AG04449 (cell line): Measurements from ENCODE around the gene CADM4.

Source experiments
- CTCF ChIA-PET: fragments of 350-600 bp; formaldehyde crosslinking; extraction: SDS; loops from one replicate; lab custom pipeline; 2021; ENCODE audit warnings: antibody characterized with exemption; lab: Yijun Ruan, JAX
- POLR2A ChIA-PET: fragments of 400-600, 350-600 bp; formaldehyde crosslinking; extraction: SDS; loops from one replicate; lab custom pipeline; 2020; ENCODE audit warnings: antibody characterized with exemption, inconsistent platforms; lab: Yijun Ruan, JAX
- DNase-seq: peaks from one replicate; pipeline ENCODE4 v3.0.0-alpha.2; 2010; ENCODE audit warnings: low read depth, low spot score
- H3K4me3 ChIP-seq: 2 replicates; pipeline ENCODE4 v1.5.1; 2011; ENCODE audit warnings: low read depth, mild to moderate bottlenecking, control low read depth, low read length
- TF ChIP-seq, protein P1 (sequence below): IDR thresholded peaks from one replicate; pipeline ENCODE4 v1.5.1; 2011; ENCODE audit warnings: mild to moderate bottlenecking, moderate library complexity, low read length, control low read depth, inconsistent platforms; ENCODE audit not compliant: insufficient read depth; ENCODE audit errors: missing control alignments

CADM4 gene

DNA sequence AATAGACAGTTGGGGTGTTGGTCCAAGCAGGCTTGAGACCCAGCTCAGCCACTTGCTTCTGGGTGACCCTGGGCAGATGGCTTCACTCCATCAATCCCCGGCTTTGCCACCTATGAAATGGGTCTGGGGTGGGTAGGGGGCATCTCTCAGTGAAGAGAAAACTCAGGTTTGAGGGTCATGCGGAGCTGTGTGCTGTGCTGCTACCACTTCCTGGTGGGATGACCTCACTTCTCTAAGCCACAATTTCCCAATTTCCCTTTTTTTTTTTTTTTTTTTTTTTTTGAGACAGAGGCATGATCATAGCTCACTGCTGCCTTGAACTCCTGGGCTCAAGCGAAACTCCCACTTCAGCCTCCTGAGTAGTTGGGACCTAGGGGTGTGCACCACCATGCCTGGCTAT lies 34.9 kb upstream of the CADM4 start:
- CTCF ChIA-PET, result interaction anchor here (1.3 to 1.6 kb wide), 2 partner anchors 12 to 100 kb away, joined by 3 to 4 read pairs; no protein-coding TSS in a partner anchor
- POLR2A ChIA-PET, result no interaction called here

DNA sequence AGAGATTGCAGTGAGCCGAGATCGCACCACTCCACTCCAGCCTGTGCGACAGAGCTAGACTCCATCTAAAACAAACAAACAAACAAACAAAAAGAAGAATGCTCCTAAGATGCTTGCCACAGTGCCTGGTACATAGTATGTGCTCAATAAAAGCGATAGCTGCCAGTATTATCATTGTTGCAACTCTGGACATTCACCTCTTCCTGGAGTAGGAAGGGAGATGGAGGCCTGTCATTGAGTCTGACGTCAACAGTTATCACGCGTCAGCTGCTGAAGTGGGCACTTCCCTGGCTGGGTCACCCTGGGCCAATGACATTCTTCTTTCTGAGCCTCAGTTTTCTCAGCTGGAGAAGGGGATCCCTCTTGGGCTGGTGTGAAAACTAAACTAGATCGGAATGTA lies 34.5 kb upstream of the CADM4 start:
- CTCF ChIA-PET, result interaction anchor here (1.2 to 1.6 kb wide), 3 partner anchors 13 to 100 kb away, joined by 3 to 4 read pairs (median 3); no protein-coding TSS in a partner anchor
- DNase-seq, result no peak
- no peak overlapping the region for H3K4me3 ChIP-seq
- POLR2A ChIA-PET, result no interaction called here
- TF ChIP-seq, protein P1, sequence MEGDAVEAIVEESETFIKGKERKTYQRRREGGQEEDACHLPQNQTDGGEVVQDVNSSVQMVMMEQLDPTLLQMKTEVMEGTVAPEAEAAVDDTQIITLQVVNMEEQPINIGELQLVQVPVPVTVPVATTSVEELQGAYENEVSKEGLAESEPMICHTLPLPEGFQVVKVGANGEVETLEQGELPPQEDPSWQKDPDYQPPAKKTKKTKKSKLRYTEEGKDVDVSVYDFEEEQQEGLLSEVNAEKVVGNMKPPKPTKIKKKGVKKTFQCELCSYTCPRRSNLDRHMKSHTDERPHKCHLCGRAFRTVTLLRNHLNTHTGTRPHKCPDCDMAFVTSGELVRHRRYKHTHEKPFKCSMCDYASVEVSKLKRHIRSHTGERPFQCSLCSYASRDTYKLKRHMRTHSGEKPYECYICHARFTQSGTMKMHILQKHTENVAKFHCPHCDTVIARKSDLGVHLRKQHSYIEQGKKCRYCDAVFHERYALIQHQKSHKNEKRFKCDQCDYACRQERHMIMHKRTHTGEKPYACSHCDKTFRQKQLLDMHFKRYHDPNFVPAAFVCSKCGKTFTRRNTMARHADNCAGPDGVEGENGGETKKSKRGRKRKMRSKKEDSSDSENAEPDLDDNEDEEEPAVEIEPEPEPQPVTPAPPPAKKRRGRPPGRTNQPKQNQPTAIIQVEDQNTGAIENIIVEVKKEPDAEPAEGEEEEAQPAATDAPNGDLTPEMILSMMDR, result no peak

More for the DNA sequence above, 34.9 kb upstream of the CADM4 start:
- no peak overlapping the region for H3K4me3 ChIP-seq
- no peak for DNase-seq
- TF ChIP-seq, protein P1, result no peak

DNA sequence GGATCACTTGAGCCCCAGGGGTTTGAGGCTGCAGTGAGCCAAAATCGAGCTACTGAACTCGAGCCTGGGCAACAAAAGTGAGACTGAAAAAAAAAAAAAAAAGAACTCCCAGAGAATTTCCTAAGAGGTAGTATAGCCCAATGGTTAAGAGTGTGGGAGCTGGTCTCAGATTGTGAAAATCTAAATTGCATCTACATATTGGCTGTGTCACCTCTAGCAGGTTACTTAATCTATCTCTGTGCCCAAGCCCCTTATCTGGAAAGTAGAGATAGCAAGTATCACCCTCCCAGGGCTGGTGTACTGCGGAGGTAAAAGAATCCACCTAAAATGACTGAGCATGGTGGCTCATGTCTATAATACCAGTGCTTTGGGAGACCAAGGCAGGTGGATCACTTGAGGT lies 34.0 kb upstream of the CADM4 start:
- no peak overlapping the region for H3K4me3 ChIP-seq
- TF ChIP-seq, protein P1, result no peak
- ChIA-PET CTCF (interaction anchor here (1.2 to 1.6 kb wide), 3 partner anchors 13 to 101 kb away, joined by 3 to 4 read pairs (median 3); no protein-coding TSS in a partner anchor), POLR2A (no interaction called here)
- DNase-seq, result no peak

DNA sequence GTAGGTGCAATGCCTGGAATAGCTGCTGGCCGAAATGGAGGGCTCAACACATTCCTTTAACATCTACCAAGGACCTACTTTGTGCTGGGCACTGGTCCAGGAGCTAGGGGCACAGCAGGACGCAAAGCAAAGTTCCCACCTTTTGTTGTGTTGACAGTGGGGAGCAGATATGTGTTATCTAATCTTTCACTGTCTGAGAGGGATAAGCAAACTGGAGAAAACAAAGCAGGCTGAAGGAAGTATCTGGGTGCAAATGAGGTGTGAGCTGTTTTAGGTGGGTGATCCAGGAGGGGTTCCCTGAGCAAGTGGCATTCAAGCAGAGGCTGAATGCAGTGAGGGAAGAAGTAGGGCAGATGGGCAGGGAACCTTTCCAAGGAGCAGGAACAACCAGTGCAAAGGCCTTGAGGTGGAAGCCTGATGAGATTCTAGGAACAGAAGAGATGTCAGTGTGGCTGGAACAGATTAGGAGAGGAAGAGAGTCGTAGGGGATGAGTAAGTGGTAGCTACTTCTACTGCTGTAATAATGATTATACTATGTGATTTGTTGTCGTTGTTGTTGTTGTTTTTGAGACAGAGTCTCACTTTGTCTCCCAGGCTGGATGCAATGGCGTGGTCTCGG lies 32.5 kb upstream of the CADM4 start:
- ChIA-PET POLR2A (no interaction called here), CTCF (interaction anchor here (0.9 to 1.2 kb wide), 3 partner anchors 20 to 137 kb away, joined by 3 read pairs; no protein-coding TSS in a partner anchor)
- H3K4me3 ChIP-seq, result no peak overlapping the region
- TF ChIP-seq, protein P1, result no peak
- DNase-seq, result no peak

DNA sequence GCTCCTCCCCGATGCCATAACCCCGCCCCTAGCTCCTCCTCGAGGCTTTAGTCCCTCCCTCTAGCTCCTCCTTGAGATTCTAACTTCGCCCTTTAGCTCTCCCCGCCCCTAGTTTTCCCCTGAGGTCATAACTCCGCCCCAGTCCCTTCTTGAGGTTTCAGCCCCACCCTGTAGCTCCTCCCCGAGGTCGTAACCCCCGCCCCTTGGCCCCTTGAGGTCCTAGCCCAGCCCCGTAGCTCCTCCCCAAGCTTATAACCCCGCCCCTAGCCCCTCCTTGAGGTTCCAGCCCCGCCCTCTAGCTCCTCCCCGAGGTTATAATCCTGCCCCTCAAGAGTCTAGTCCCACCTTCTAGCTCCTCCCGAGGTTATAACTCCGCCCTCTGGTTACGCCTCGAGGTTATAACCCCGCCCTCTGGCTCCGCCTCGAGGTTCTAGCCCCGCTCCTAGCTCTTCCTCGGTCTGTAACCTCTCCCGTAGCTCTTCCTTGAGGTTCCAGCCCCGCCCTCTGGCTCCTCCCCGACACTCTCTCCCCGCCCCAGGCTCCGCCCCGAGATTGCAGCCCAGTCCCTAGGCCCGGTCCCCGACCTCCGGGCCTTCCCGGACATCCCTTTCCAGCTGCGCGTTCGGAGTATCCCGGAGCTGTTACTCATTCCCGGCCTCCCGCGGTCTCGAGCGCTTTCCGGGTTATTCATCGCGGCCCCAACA lies 28.9 kb upstream of the CADM4 start:
- peak; percentile 97 for DNase-seq
- ChIA-PET CTCF (interaction anchor here (0.6 to 1.4 kb wide), 18 partner anchors 10 to 128 kb away, joined by 3 to 14 read pairs (median 4); partner anchors contain the start of genes IRGQ and ZNF576), POLR2A (interaction anchor here (0.6 to 3.3 kb wide), 18 partner anchors 11 to 135 kb away, joined by 3 to 18 read pairs (median 4); partner anchors contain the start of genes IRGQ, SMG9, ZNF575 and ZNF576)
- peak overlapping the region; percentile 92 for H3K4me3 ChIP-seq
- TF ChIP-seq, protein P1, result no peak

DNA sequence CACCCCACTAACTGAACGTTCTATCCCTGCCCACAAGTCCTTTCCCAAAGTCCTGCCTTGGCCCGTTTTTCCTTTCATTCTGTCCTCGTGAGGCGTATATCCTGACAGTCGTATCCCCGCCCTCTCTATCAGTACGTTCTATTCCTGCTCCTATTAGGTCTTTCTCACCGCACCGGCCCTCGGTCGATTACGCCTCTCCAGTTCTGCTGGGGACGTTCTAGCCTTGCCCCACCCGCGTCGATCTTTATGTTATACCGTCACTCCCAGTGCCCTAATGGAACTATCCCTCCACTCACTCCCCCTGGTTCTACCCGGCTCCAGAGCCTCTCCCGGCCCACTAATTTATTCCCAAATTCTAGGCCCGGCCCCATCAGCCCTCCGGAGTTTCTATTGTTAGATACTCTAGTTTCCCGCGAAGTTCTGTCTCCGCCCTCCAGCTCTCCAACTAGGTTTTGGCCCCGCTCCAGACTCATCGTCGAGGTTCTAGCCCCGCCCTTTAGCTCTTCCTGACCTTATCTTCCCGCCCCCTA lies 28.3 kb upstream of the CADM4 start:
- TF ChIP-seq, protein P1, result no peak
- CTCF ChIA-PET, result interaction anchor here (0.6 to 1.4 kb wide), 18 partner anchors 9 to 129 kb away, joined by 3 to 14 read pairs (median 4); partner anchors contain the start of genes IRGQ and ZNF576
- POLR2A ChIA-PET, result interaction anchor here (0.6 to 3.3 kb wide), 17 partner anchors 12 to 134 kb away, joined by 3 to 18 read pairs (median 4); partner anchors contain the start of genes IRGQ, SMG9, ZNF575 and ZNF576
- peak overlapping the region; percentile 60 for H3K4me3 ChIP-seq
- no peak for DNase-seq
